Measurements from ENCODE around the gene WDR5. TPM values are rescaled to one million over a fixed set of nuclear protein-coding genes. Genes with fewer than 3 reads are reported as not detected.

The WDR5 gene
- polyA plus RNA-seq, 2 of the 4 experiments (the other 2 are of a cell fraction), result 37.9 to 46.0 TPM

GRCh38 chr9:134198791-134199190 is 62.9 kb downstream of the WDR5 start:
- H3K4me1 ChIP-seq, result no peaks in the 10 kb centered on the region
- DNase-seq (ENCODE audit: low read depth in 1 of 2, low spot score in 1 of 2) (no peak), ATAC-seq (no peak), FAIRE-seq (no peak)
- H3K4me3 ChIP-seq, result no peak overlapping the region
- H3K9me3 ChIP-seq, result peaks cover 17% of the 10 kb centered on the region; the same call in 1 of the 3 replicates
- ChIA-PET CTCF (interaction anchor here (0.8 to 4.5 kb wide), 4 partner anchors 12 to 251 kb away, joined by 3 to 17 read pairs (median 8); no protein-coding TSS in a partner anchor), POLR2A (no interaction called here)
- no peak overlapping the region for H3K4me2 ChIP-seq
- 76% methylated on average over 3 of the region's 3 CpGs for WGBS (ENCODE audit: missing lambda C conversion rate)
- no peak overlapping the region for H3K27ac ChIP-seq
- no peak for TF ChIP-seq RCOR1 (IDR thresholded peaks at IDR 0.05; ENCODE audit: low read depth, low read length)
- no peak for TF ChIP-seq ZSCAN20 (CRISPR knock-in tag; IDR thresholded peaks at IDR 0.05)
- no peak for TF ChIP-seq EP300 (IDR thresholded peaks at IDR 0.05)
- no peak for TF ChIP-seq ZC3H11A (IDR thresholded peaks at IDR 0.05)
- no peak for TF ChIP-seq HEYL (CRISPR knock-in tag; IDR thresholded peaks at IDR 0.05)
- no peak for TF ChIP-seq EHF (CRISPR knock-in tag; IDR thresholded peaks at IDR 0.05)
- no peak for TF ChIP-seq MAX (IDR thresholded peaks at IDR 0.05)
- no peak for TF ChIP-seq NPAS2 (CRISPR knock-in tag; IDR thresholded peaks at IDR 0.05; ENCODE audit: borderline replicate concordance)
- TF ChIP-seq RNF2 (IDR thresholded peaks at IDR 0.05; ENCODE audit: borderline replicate concordance, low read depth), result no peak

- peaks cover 20% of the 10 kb centered on the region; the same call in 2 of the 3 replicates for H3K9me3 ChIP-seq
- H3K4me1 ChIP-seq, result no peaks in the 10 kb centered on the region
- ATAC-seq (no peak), DNase-seq (ENCODE audit: low read depth in 1 of 2, low spot score in 1 of 2) (no peak), FAIRE-seq (no peak)
- no peak overlapping the region for H3K4me2 ChIP-seq
- POLR2A ChIA-PET, result no interaction called here
- TF ChIP-seq E2F6 (IDR thresholded peaks at IDR 0.05; ENCODE audit: borderline replicate concordance, low read depth) (no peak), RAD21 (conservative IDR thresholded peaks at IDR 0.05 in 1 of 2, IDR thresholded peaks at IDR 0.05 in 1 of 2) (no peak), PHF8 (IDR thresholded peaks at IDR 0.05; ENCODE audit: borderline replicate concordance, low read depth) (no peak), MAZ (IDR thresholded peaks at IDR 0.05; ENCODE audit: borderline replicate concordance, low read depth, low read length) (no peak), MYC (IDR thresholded peaks at IDR 0.05; ENCODE audit: borderline replicate concordance, low read length) (no peak), RCOR1 (IDR thresholded peaks at IDR 0.05; ENCODE audit: low read depth, low read length) (no peak), HOXB13 (CRISPR knock-in tag; IDR thresholded peaks at IDR 0.05; ENCODE audit: low read depth) (no peak), POLR2AphosphoS2 (conservative IDR thresholded peaks at IDR 0.05; ENCODE audit: low read length) (no peak), BCL3 (IDR thresholded peaks at IDR 0.05) (no peak), EP300 (IDR thresholded peaks at IDR 0.05) (no peak)
- TF ChIP-seq, protein P1, sequence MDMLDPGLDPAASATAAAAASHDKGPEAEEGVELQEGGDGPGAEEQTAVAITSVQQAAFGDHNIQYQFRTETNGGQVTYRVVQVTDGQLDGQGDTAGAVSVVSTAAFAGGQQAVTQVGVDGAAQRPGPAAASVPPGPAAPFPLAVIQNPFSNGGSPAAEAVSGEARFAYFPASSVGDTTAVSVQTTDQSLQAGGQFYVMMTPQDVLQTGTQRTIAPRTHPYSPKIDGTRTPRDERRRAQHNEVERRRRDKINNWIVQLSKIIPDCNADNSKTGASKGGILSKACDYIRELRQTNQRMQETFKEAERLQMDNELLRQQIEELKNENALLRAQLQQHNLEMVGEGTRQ (IDR thresholded peaks at IDR 0.05), result no peak
- no peak overlapping the region for H3K4me3 ChIP-seq
- CTCF ChIA-PET, result interaction anchor here (1.3 to 4.5 kb wide), 4 partner anchors 9 to 30 kb away, joined by 3 to 17 read pairs (median 8); no protein-coding TSS in a partner anchor
- 29% methylated on average over 1 of the region's 1 CpG for WGBS (ENCODE audit: missing lambda C conversion rate)
- no peak overlapping the region for H3K27ac ChIP-seq
Measured at GRCh38 chr9:134200730-134201129, 64.8 kb downstream of the WDR5 start.

DNA sequence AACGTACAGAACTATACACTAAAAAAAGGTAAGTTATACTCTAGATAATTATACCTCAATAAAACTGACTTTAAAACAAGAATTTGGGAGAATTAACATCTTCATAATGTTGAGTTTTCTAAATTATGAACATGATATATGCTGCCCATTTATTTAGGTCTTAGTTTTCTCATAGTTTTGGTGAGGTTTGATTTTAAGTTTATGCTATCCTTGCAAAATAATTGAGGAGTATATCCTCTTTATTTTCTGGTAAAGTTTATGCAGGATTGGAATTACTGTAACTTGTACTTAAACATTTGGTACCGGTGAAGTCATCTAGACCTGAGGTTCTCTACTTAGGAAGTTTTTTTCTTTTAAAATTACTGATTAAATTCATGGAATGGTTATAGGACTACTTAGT is 67.3 kb downstream of the WDR5 start:
- FAIRE-seq (no peak), ATAC-seq (no peak), DNase-seq (ENCODE audit: low read depth in 1 of 2, low spot score in 1 of 2) (no peak)
- 50% methylated on average over 2 of the region's 2 CpGs for WGBS (ENCODE audit: missing lambda C conversion rate)
- TF ChIP-seq MAFK (IDR thresholded peaks at IDR 0.05; ENCODE audit: partially characterized antibody) (peak; percentile 60), MAZ (IDR thresholded peaks at IDR 0.05; ENCODE audit: borderline replicate concordance, low read depth, low read length) (no peak)
- ChIA-PET CTCF (interaction anchor here (1.1 kb wide), 1 partner anchor 191 kb away, joined by 3 read pairs; no protein-coding TSS in a partner anchor), POLR2A (no interaction called here)
- H3K4me3 ChIP-seq, result no peak overlapping the region
- H3K9me3 ChIP-seq, result peaks cover 20% of the 10 kb centered on the region; the same call in 2 of the 3 replicates
- no peak overlapping the region for H3K4me2 ChIP-seq
- no peaks in the 10 kb centered on the region for H3K4me1 ChIP-seq
- no peak overlapping the region for H3K27ac ChIP-seq

All from A549 (cell line).